Central memory CD4-positive, alpha-beta T cell (primary cell): ENCODE results near the gene LDLRAD4.

Experiments used
- DNase-seq: peaks from one replicate; pipeline ENCODE4 v3.0.0; 2022

Gene LDLRAD4

GRCh38 chr18:13392029-13392750, 173.6 kb downstream of the LDLRAD4 start:
- no peak for DNase-seq

GRCh38 chr18:13392899-13393298, 174.3 kb downstream of the LDLRAD4 start:
- no peak for DNase-seq

GRCh38 chr18:13393338-13393737, 174.8 kb downstream of the LDLRAD4 start:
- DNase-seq, result no peak

GRCh38 chr18:13394801-13395200, 176.2 kb downstream of the LDLRAD4 start:
- DNase-seq, result no peak

GRCh38 chr18:13395577-13395976, 177.0 kb downstream of the LDLRAD4 start:
- DNase-seq, result no peak

- no peak for DNase-seq
Measured at GRCh38 chr18:13397504-13398163, 179.1 kb downstream of the LDLRAD4 start.

GRCh38 chr18:13398631-13399030, 180.1 kb downstream of the LDLRAD4 start:
- no peak for DNase-seq

GRCh38 chr18:13399511-13399910, 181.0 kb downstream of the LDLRAD4 start:
- no peak for DNase-seq

GRCh38 chr18:13400636-13401315, 182.2 kb downstream of the LDLRAD4 start:
- DNase-seq, result no peak

- DNase-seq, result no peak
Measured at GRCh38 chr18:13401404-13401803, 182.8 kb downstream of the LDLRAD4 start.

- no peak for DNase-seq
Measured at GRCh38 chr18:13401826-13402225, 183.3 kb downstream of the LDLRAD4 start.

GRCh38 chr18:13403786-13404549, 185.4 kb downstream of the LDLRAD4 start:
- DNase-seq, result no peak

- no peak for DNase-seq
Measured at GRCh38 chr18:13405305-13406038, 186.9 kb downstream of the LDLRAD4 start.

- no peak for DNase-seq
Measured at GRCh38 chr18:13406049-13406615, 187.6 kb downstream of the LDLRAD4 start.

- DNase-seq, result no peak
Measured at GRCh38 chr18:13406736-13407135, 188.2 kb downstream of the LDLRAD4 start.

- DNase-seq, result no peak
Measured at GRCh38 chr18:13407484-13407883, 188.9 kb downstream of the LDLRAD4 start.

- DNase-seq, result no peak
Measured at GRCh38 chr18:13409026-13409425, 190.5 kb downstream of the LDLRAD4 start.

- no peak for DNase-seq
Measured at GRCh38 chr18:13409997-13410396, 191.4 kb downstream of the LDLRAD4 start.

- DNase-seq, result no peak
Measured at GRCh38 chr18:13410471-13410870, 191.9 kb downstream of the LDLRAD4 start.

- DNase-seq, result no peak
Measured at GRCh38 chr18:13412017-13412416, 193.5 kb downstream of the LDLRAD4 start.

GRCh38 chr18:13412901-13413300, 194.3 kb downstream of the LDLRAD4 start:
- DNase-seq, result no peak

GRCh38 chr18:13414102-13414501, 195.5 kb downstream of the LDLRAD4 start:
- DNase-seq, result no peak
